Measurements from ENCODE around the gene SIX3.

The SIX3 gene

DNA sequence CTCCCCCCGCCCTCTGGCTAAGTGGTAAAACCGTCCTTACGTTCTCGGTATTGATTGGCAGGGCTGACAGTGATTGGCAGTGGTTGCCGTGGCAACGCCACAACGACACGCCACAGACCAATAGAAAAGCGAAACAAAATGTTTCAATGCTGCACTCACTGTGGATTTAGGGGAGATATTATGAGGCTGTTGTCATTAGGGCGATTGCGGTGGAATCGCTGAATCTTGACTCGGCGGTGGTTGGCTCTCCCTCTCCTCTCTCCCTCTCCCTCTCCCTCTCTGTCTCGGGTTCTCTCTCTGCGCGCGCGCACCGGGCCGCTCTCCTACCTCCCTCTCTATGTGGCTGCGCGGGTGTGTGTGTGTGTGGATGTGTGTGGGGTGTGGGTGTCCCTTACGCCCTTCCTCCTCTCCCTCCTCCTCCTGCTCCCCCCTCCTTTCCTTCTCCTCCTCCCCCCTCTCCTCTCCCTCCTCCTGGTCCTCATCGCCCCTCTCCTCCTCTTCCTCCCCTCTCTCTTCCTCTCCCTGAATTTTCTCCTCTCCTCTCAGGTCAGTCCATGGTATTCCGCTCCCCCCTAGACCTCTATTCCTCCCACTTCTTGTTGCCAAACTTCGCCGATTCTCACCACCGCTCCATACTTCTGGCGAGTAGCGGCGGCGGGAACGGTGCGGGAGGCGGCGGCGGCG is at the start of gene SIX3:
Gene SIX3 (plus strand): TSS at position 152 of the 684 bp plus-strand sequence. CDS start 403 bp downstream, at position 555.
- peak; percentile 73 for DNase-seq

- DNase-seq: no peak
Measured at GRCh38 chr2:44894058-44894457, 47.4 kb upstream of the SIX3 start.

- no peak for DNase-seq
Measured at GRCh38 chr2:44895061-44895460, 46.4 kb upstream of the SIX3 start.

GRCh38 chr2:44897406-44897805 is 44.1 kb upstream of the SIX3 start:
- no peak for DNase-seq

DNA sequence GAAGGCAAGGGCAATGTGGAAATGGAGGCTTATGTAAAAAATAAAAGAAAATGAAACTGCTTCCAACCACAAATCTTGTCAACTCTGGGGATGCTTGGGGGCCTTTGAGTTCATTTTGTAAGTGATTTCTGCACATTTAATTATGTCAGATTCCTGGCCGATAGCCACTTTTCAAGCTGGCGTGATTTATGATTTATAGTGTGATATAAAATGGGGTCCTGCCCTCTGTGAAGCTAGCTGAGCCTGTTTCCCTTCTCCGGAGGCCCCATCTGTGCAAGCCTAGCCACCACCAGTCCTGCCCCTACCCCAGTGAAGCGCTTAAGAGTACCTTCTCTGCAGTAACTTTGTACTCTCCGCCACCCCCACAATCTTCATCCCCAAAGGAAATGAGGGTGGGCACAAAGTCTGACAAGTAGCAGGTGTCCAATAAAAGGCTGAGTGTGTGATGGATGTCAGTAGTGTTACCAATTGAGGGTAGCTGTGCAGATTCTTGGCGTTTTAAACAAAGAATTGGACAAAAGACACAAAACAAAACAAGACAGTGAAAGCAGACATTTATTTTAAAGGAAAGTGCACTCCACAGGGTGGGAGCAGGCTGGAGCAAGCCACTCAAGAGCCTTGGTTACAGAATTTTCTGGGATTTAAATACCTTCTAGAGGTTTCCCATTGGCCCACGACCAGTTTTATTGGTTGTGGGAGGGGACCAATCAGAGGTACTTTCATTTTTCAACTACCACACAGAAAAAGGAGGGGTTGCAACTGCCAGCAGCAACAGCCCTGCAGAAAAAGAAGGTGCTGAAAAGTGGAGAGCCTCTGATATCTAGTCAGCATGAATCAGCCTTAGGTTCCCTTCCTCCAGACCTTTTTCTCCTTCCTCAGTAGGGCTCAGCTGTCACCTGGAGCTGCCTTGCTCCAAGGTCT is 39.0 kb upstream of the SIX3 start:
- DNase-seq: no peak

DNA sequence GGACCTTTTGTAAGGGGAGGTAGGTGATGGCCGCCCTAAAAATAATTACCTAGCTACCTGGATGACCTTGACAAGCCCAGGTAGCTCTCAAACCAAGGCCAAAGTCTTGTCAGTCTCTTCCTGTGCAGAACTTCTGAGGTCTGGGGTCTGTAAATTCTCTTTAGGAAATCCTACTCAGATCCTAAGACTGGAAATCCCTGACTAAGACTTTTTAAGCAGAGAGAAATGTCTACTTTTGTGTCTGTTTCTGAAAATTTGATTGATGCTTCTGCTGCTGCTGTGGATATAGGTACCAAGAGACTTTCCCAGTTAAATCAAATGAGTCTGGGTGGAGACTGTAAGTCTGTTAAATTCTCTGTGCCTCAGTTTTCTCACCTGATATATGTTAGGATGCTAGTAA is 36.9 kb upstream of the SIX3 start:
- no peak for DNase-seq

- no peak for DNase-seq
Measured at GRCh38 chr2:44906972-44907371, 34.5 kb upstream of the SIX3 start.

GRCh38 chr2:44909831-44910230 is 31.7 kb upstream of the SIX3 start:
- no peak for DNase-seq

GRCh38 chr2:44912660-44913059 is 28.8 kb upstream of the SIX3 start:
- no peak for DNase-seq

DNA sequence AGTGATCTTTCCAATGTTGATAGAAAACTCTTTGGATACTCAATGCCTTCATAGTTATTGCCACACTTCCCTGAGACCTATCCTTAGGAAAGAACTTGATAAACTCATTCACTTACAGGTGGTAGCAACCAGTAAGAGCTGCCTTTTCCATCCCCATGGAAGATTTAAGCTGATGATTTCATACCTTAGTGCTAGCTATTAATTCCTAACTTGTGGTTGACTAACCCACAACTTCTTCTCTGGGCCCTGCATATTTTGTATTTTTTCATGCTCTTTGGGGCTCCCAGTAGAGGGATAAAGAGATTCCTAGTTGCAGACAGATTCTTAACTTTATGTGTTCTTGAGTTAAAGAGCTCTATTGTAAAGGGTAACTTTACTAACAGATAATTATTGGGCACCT is 25.2 kb upstream of the SIX3 start:
- no peak for DNase-seq

DNA sequence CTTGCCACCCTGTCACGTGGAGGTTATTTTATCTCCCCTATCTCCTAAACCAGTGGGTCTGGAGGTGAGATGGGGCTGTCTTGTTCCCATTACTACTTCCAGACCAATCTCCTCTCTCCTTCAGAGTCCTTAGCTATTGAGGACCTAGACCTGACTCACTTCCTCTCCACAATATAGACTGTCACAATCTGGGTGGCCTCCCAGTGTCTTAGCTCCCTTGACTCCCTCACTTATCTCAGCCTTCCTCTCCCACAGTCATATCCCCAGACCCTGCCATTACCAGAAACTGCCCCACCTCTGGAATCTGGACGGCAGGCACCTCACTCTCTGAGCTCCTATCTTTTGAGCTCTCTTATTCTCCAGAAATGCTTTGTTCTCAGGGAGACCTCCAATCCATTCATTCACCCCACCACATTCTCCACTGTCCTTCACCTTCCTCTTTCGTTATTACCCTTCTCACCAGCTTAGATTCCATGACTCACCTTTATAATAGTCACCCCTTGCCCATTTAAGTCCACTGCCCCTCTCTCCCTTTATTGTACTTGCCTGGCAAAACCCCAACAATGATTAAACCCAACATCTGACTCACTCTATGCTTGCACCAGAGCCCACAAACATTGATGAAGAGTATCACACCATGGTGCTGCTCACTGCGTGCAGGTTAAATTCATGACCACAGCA is 23.3 kb upstream of the SIX3 start:
- DNase-seq: no peak

- no peak for DNase-seq
Measured at GRCh38 chr2:44920751-44921150, 20.8 kb upstream of the SIX3 start.

DNA sequence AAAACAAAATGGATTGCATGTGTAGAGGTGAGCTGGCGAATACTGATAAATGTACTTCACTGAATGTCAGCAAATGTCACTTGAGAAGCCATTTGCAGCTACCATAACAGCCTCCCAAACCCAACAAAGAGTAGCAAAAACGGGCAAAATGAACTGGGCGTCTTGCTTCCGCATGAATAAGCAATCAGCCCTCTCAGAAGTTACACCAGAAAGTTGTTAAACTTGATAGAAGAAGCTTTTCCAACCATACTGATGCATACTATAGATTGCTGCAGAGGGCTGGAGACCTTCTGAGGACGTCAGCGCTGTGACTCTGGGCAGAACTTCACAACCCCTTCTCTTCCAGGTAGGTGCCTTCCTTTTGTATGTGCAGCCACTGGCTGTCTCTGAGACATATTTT is 18.7 kb upstream of the SIX3 start:
- DNase-seq: no peak

- DNase-seq: no peak
Measured at GRCh38 chr2:44925561-44926136, 15.9 kb upstream of the SIX3 start.

DNA sequence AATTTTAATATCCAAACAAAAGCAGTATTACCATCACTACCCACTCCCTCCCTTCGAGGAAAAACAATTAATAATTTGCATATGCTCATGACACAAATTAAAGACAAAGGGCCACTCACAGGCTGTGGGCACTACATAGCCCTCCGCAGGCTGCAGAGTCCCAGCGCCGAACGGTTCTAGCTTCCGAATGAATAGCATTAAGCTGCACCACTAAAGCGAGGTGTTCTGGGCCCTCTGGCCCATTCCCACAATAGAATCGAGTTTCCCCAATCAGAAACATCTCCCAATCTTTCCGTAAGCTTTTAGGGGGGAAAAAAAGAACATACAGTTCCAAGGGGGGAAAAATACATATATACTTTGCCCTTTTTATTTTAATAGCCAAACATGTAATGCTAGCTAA is 14.5 kb upstream of the SIX3 start:
- no peak for DNase-seq

DNA sequence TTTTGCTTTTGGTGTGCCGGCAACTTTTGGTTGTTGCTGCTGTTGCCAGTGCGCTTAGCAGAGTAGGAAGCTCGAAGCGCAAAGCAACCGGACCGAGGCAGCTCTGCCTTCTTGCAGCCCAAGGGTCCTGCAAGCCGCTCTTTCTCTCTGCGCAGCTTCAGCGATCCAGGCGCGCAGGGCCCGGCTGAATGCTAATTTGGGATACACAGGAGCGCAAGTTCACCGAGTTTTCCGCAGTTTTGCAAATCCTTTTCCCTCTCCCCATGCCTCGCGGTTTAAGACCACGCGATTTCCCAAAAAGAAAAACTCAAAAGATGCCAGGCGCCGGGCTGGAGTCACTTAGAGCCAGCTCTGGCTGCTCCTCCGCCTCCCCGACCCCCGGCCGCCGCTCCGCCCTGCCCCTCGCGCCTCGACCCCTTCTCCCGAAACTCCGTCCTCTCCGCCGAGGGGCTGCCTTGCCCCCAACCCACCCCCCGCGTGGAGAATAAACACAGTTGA is 13.5 kb upstream of the SIX3 start:
- DNase-seq: no peak

DNA sequence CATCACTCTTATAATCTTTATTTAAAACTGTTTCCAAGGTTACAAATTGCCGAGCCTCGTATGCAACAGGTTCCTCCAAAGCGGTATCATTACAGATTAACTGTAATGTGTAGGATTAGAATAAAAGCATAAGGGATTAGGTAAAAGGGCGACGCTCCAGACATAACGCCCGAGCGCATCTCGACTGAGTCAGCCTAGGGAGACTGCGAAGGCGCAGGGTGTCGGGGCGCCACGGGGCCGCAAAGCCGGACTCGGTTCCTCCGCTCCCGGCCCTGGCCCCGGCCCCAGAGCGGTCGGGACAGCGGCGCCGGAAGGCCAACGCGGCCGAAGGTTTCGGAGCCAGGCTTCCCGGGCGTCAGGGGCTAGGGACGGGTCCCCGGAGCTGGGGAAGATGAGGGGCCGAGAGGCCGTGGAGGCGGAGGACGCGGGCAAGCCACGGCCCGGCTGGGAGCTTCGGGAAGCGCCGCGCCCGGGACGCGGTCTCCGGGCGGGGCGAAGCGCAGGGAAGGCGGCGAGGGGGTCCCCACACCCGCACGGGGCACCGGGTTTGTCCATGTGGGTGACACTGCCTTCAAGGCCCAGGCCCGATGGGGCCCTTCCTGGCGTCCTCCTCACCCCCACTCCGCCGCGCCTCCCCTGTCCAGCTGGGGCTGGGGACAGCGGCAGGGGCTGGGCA is 12.9 kb upstream of the SIX3 start:
- no peak for DNase-seq

GRCh38 chr2:44929159-44929734 is 12.3 kb upstream of the SIX3 start:
- no peak for DNase-seq

DNA sequence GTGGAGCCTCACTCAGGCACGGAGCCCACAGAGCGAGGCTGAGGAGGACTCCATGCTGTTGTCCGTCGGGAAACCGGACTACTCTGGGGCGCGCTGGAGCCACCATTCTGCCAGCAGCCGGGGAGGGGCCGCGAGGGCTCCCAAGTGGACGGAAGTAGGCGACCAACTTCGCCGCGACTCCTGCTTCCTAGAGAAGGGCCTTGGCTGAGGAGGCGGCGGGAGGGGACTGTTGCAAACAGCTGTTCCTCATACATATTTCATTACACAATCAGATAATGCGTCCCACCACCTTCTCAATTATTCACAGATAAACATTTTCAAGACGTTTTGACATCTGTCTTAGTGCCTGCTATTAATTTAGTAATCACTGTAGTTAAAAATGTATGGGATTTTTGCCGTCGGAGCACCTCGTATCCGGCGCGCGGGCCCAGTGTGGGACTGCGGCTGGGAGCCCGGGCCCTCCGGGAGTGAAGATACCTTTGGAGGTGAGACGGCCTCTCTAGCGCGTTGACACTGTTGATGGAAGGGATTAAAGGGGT is 11.7 kb upstream of the SIX3 start:
- DNase-seq: no peak

GRCh38 chr2:44930274-44931197 is 11.0 kb upstream of the SIX3 start:
- no peak for DNase-seq

All from activated CD8-positive, alpha-beta memory T cell treated with anti-CD3 and anti-CD28 coated beads, Interleukin-2, amount 50 U/mL, for 48 hours (primary cell).